ENCODE measurements around the gene POMGNT2. TPM values are rescaled to one million over a fixed set of nuclear protein-coding genes. Genes with fewer than 3 reads are reported as not detected.

POMGNT2 gene
- total RNA-seq: 10 to 100 TPM; 33.2 to 45.7 TPM
- 38.6 TPM for polyA plus RNA-seq (ENCODE audit: insufficient read depth, low read depth, low replicate concordance)
- long read RNA-seq, donor 1, transcript POMGNT2-201 (2 exons, 2,544 nt): major isoform, 21 of 22 reads
- long read RNA-seq, donor 1, partial matches to known transcripts: 0 of 22 reads
- long read RNA-seq, donor 1, other reads (novel, unspliced or antisense): 0 of 22 reads
- long read RNA-seq, donor 2, transcript POMGNT2-201 (2 exons, 2,544 nt): major isoform, 10 of 10 reads
- long read RNA-seq, donor 2, partial matches to known transcripts: 0 of 10 reads
- long read RNA-seq, donor 2, other reads (novel, unspliced or antisense): 0 of 10 reads

DNA sequence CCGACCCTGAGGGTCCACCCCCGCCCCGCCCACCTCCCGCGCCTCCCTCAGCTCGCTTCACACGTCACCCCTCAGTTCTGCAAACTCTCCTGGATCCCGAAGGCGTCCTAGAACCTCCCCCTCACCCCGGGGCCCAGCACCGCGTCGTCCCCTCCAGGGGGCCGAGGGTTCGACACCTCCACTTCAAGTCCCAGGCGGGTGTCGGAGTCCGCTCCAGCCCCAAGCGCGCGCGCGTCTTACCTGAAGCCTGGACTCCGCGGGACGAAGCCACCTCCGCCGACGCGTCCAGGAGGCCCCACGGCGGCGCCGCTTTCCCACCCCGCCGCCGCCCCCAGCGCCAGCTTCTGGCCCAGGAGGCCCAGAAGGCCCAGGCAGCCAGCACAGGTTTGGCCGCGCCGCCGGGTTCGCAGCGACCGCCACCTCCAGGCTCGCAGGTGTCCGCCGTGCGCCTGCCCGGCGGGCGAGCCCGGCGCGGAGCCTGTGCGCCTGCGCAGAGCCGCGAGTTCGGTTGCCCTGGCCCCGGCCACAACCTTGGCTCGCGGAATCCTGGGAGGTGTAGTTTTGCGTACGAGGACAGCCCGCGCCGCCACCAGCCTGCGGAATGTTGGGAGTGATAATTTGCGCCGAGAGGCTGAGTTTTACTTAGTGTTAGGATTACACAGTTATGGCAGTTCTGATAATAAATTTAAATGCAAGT, at the start of gene POMGNT2:
TSS of gene POMGNT2 (minus strand) at position 484 of the 697 bp plus-strand sequence. CDS start 24,648 bp downstream, outside the sequence.
- Histone ChIP-seq H3K9me3 (no peaks in the 10 kb centered on the region), H3K27me3 (no peaks in the 10 kb centered on the region), H3K4me3 (peak within 1 kb of the TSS; percentile 80 to 86), H3K27ac (peak within 1 kb of the TSS; percentile 36 to 82), H3K36me3 (ENCODE audit: low read depth, missing control alignments) (no peaks in the 10 kb centered on the region), H3K4me1 (peaks cover 15% of the 10 kb centered on the region)
- peak; percentile 96 for DNase-seq
- intact Hi-C loops (cut with DNase I; ENCODE audit: low total_unique reads): no loop called here
- TF ChIP-seq POLR2A (IDR thresholded peaks at IDR 0.05) (no peak), CTCF (IDR thresholded peaks at IDR 0.05) (peak in 1 of 3 experiments; percentile 25)
- 0 to 1% methylated on average over 20 to 33 of the region's 71 CpGs for WGBS, 2 donors

DNA sequence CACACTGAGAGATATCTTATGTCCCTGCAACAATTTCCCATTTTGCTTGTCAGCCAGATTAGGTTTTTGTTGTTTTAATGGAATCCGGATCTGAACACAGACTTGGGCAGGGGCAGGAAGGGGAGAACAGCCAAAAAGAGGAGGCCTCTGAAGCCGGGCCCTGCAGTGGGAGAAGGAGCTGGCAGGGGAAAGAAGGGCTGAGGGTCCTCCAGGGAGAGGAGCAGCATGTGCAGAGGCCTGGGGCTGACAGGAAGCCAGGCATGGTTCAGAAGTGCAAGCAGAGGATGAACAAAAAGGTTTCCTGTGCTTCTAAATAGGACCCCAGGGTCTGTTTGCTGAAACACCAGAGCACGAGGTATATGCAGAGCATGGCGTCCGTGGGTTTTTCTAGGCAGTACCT, 49.1 kb upstream of the POMGNT2 start:
- WGBS, 2 donors: 67 to 72% methylated on average over 5 of the region's 5 CpGs
- intact Hi-C loops (cut with DNase I; ENCODE audit: low total_unique reads): loop anchor here (10.0 kb wide), 1 partner anchor 190 kb away; no protein-coding TSS in a partner anchor
- Histone ChIP-seq H3K4me3 (no peak overlapping the region), H3K9me3 (no peaks in the 10 kb centered on the region), H3K27me3 (no peaks in the 10 kb centered on the region), H3K27ac (no peak overlapping the region), H3K4me1 (no peaks in the 10 kb centered on the region), H3K36me3 (ENCODE audit: low read depth, missing control alignments) (no peaks in the 10 kb centered on the region)
- no peak for DNase-seq
- TF ChIP-seq CTCF (IDR thresholded peaks at IDR 0.05) (no peak), POLR2A (IDR thresholded peaks at IDR 0.05) (no peak)

DNA sequence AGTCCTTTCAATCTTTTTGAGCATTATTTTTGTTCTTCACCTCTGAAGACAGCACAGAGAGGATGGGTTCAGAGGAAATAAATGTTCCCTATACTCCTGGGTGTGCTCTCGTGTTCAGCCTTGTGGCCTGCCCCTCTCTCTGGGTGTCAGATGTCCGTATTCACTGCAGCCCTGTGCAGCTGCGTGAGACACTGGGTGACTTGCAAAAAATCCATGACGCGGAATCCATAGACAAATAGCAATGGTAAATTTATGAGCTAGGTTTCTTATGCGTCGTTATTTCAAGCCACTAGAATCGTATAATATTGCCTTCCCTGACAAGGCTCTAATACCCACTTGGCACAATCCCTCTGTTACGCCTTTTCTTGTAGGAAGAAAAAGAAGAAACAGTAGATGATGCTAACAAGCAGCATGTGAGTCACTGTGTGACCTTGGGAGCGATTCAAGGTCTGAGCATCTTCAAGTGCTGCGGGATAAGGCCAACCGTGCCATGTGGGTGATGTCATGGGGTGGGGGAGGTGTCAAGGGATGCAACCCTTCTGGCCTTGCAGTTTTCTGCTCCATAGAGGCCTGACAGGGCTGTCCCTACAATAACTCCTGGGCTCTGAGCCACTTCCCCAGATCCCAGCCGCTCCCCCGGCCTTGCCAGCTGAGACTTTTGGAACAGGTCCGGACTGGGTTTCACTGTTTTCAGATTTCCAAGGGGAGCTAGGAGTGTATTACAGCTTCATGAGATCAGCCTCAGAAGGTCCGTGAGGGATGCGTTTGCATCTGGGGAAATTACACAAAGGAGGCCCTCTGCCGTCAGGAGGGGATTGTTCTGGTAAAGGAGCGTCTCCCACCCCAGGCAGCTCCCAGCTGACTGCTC, 47.6 kb upstream of the POMGNT2 start:
- no peaks in the 10 kb centered on the region for H3K27me3 ChIP-seq
- intact Hi-C loops (cut with DNase I; ENCODE audit: low total_unique reads): loop anchor here (10.0 kb wide), 1 partner anchor 189 kb away; no protein-coding TSS in a partner anchor
- H3K4me3 ChIP-seq: no peak overlapping the region
- no peaks in the 10 kb centered on the region for H3K9me3 ChIP-seq
- H3K27ac ChIP-seq: peak overlapping the region in 1 of 2 donors; percentile 19
- DNase-seq: peak; percentile 80
- H3K4me1 ChIP-seq: no peaks in the 10 kb centered on the region
- TF ChIP-seq POLR2A (IDR thresholded peaks at IDR 0.05) (no peak), CTCF (IDR thresholded peaks at IDR 0.05) (peak in 1 of 3 experiments; percentile 23)
- H3K36me3 ChIP-seq (ENCODE audit: low read depth, missing control alignments): no peaks in the 10 kb centered on the region
- 37 to 38% methylated on average over 18 to 19 of the region's 19 CpGs for WGBS, 2 donors

DNA sequence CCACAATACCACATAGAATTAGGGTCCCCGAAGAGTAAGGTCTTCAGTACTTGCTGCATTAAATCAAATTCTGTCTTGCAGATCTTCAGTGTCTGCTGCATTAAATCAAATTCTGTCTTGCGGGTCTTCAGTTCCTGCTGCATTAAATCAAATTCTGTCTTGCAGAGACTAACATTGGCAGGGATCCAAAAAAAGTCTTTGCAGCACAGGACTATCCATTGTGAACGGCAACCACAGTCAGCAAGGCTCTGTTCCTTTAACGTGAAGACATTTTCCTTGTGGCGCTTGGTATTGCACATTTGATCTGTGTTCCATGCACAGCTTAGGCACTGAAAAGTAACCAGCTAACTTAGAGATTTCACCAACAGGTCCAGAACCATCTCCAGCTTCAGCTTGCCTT, 46.8 kb upstream of the POMGNT2 start:
- WGBS, 2 donors: 51 to 56% methylated on average over 5 of the region's 5 CpGs
- no peak for TF ChIP-seq CTCF (IDR thresholded peaks at IDR 0.05)
- no peak for TF ChIP-seq POLR2A (IDR thresholded peaks at IDR 0.05)
- no peak overlapping the region for H3K27ac ChIP-seq
- no peaks in the 10 kb centered on the region for H3K27me3 ChIP-seq
- no peak overlapping the region for H3K4me3 ChIP-seq
- no peak for DNase-seq
- no peaks in the 10 kb centered on the region for H3K4me1 ChIP-seq
- no peaks in the 10 kb centered on the region for H3K9me3 ChIP-seq
- intact Hi-C loops (cut with DNase I; ENCODE audit: low total_unique reads): loop anchor here (10.0 kb wide), 1 partner anchor 188 kb away; no protein-coding TSS in a partner anchor
- no peaks in the 10 kb centered on the region for H3K36me3 ChIP-seq (ENCODE audit: low read depth, missing control alignments)

Data from testis (tissue), 5 donors.